HCT116 (cell line): Measurements from ENCODE around the gene IGFL4.

Source experiments
- EZH2phosphoT487 ChIP-seq: fragments of 200-600 bp; IDR thresholded peaks from 2 replicates; pipeline ENCODE4 v1.6.1; 2018; ENCODE audit warnings: antibody characterized with exemption, borderline replicate concordance
- RAD21 ChIP-seq: IDR thresholded peaks from 2 replicates; pipeline ENCODE4 v1.6.1; 2012; ENCODE audit warnings: low read depth, mild to moderate bottlenecking
- SP1 ChIP-seq: IDR thresholded peaks from 2 replicates; pipeline ENCODE4 v1.6.1; 2012; ENCODE audit warnings: low read depth
- TF ChIP-seq, protein P1 (sequence below): IDR thresholded peaks from 2 replicates; pipeline ENCODE4 v1.6.1; 2012
- TF ChIP-seq, protein P2 (sequence below), 3 experiments: fragments of 200-600 bp in 1 of 3; sonication (generic) in 1 of 3; IDR thresholded peaks in 2 of 3; conservative IDR thresholded peaks in 1 of 3; 2 replicates each; pipeline ENCODE4 v1.5.1; 2012 to 2017; ENCODE audit warnings: low read depth in 2 of 3, low read length in 2 of 3, antibody characterized with exemption in 1 of 3, borderline replicate concordance in 1 of 3, control low read depth in 1 of 3, mild to moderate bottlenecking in 1 of 3, mixed read lengths in 1 of 3, mixed run types in 1 of 3, moderate library complexity in 1 of 3; ENCODE audit not compliant: insufficient read depth in 1 of 3

DNA sequence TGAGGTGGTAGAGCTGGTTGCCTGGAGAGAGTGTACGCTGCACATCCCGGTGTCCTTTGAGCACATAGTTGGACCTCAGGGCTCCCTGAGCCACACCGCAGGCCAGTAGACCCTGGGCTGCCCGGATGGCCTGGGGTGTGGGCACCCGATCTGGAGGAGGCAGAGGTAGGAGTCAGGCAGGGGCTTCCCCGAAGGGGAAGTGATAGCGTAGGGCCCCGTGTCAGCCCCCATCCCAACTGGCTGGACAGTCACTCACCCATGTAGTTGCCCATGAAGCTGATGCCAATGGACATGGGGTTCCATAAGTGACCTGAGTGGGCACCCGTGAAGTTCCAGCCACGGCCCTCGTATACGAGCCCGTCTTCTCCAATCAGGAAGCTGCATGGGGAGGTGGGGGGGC lies 21.5 kb downstream of the IGFL4 start:
- TF ChIP-seq, protein P1, sequence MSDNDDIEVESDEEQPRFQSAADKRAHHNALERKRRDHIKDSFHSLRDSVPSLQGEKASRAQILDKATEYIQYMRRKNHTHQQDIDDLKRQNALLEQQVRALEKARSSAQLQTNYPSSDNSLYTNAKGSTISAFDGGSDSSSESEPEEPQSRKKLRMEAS, result no peak
- TF ChIP-seq RAD21 (no peak), SP1 (no peak), EZH2phosphoT487 (no peak)
- TF ChIP-seq, protein P2, sequence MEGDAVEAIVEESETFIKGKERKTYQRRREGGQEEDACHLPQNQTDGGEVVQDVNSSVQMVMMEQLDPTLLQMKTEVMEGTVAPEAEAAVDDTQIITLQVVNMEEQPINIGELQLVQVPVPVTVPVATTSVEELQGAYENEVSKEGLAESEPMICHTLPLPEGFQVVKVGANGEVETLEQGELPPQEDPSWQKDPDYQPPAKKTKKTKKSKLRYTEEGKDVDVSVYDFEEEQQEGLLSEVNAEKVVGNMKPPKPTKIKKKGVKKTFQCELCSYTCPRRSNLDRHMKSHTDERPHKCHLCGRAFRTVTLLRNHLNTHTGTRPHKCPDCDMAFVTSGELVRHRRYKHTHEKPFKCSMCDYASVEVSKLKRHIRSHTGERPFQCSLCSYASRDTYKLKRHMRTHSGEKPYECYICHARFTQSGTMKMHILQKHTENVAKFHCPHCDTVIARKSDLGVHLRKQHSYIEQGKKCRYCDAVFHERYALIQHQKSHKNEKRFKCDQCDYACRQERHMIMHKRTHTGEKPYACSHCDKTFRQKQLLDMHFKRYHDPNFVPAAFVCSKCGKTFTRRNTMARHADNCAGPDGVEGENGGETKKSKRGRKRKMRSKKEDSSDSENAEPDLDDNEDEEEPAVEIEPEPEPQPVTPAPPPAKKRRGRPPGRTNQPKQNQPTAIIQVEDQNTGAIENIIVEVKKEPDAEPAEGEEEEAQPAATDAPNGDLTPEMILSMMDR (IDR thresholded peaks at IDR 0.05 in 2 of 3, conservative IDR thresholded peaks at IDR 0.05 in 1 of 3; ENCODE audit: borderline replicate concordance in 1 of 3, insufficient read depth in 1 of 3, low read depth in 2 of 3, low read length in 2 of 3), result no peak
